BLaER1 (cell line): Measurements from ENCODE around the gene COL10A1.

Experiments used
- H3K27ac ChIP-seq: shearing (Covaris generic); formaldehyde crosslinking; 2 replicates; pipeline ENCODE4 v1.8.1; 2022
- H3K27me3 ChIP-seq: shearing (Covaris generic); formaldehyde crosslinking; 2 replicates; pipeline ENCODE4 v1.8.1; 2022
- H3K36me3 ChIP-seq: shearing (Covaris generic); formaldehyde crosslinking; 2 replicates; pipeline ENCODE4 v1.8.1; 2022
- H3K4me1 ChIP-seq: shearing (Covaris generic); formaldehyde crosslinking; 2 replicates; pipeline ENCODE4 v1.8.1; 2022
- H3K4me2 ChIP-seq: shearing (Covaris generic); formaldehyde crosslinking; 2 replicates; pipeline ENCODE4 v1.8.1; 2022
- H3K4me3 ChIP-seq: shearing (Covaris generic); formaldehyde crosslinking; 2 replicates; pipeline ENCODE4 v1.8.1; 2022
- H3K9ac ChIP-seq: shearing (Covaris generic); formaldehyde crosslinking; 2 replicates; pipeline ENCODE4 v1.8.1; 2022
- H3K9me3 ChIP-seq: shearing (Covaris generic); formaldehyde crosslinking; 2 replicates; pipeline ENCODE4 v1.8.1; 2022
- H4K20me1 ChIP-seq: shearing (Covaris generic); formaldehyde crosslinking; 2 replicates; pipeline ENCODE4 v1.8.1; 2022
- Cebpa-rat ChIP-seq: shearing (Covaris generic); IDR thresholded peaks from 2 replicates; pipeline ENCODE4 v1.8.1; 2022

The COL10A1 gene

GRCh38 chr6:116090251-116090650 lies 35.7 kb downstream of the COL10A1 start:
- Histone ChIP-seq H3K9ac (no peak overlapping the region), H3K9me3 (no peaks in the 10 kb centered on the region; the same call in 1 of the 2 replicates), H3K27ac (no peak overlapping the region), H3K27me3 (no peaks in the 10 kb centered on the region), H3K4me1 (no peaks in the 10 kb centered on the region), H4K20me1 (no peaks in the 10 kb centered on the region), H3K4me2 (no peak overlapping the region), H3K36me3 (no peaks in the 10 kb centered on the region), H3K4me3 (no peak overlapping the region)
- no peak for TF ChIP-seq Cebpa-rat

- no peak for TF ChIP-seq Cebpa-rat
- no peak overlapping the region for H3K4me2 ChIP-seq
- H3K9me3 ChIP-seq, result no peaks in the 10 kb centered on the region; the same call in 1 of the 2 replicates
- H3K27me3 ChIP-seq, result no peaks in the 10 kb centered on the region
- no peak overlapping the region for H3K27ac ChIP-seq
- H3K4me3 ChIP-seq, result no peak overlapping the region
- no peaks in the 10 kb centered on the region for H3K36me3 ChIP-seq
- no peak overlapping the region for H3K9ac ChIP-seq
- H3K4me1 ChIP-seq, result no peaks in the 10 kb centered on the region
- H4K20me1 ChIP-seq, result no peaks in the 10 kb centered on the region
These were observed 37.0 kb downstream of the COL10A1 start for GRCh38 chr6:116088946-116089345.

- no peak overlapping the region for H3K27ac ChIP-seq
- no peaks in the 10 kb centered on the region; the same call in 1 of the 2 replicates for H3K9me3 ChIP-seq
- H3K4me3 ChIP-seq, result no peak overlapping the region
- no peak overlapping the region for H3K9ac ChIP-seq
- TF ChIP-seq Cebpa-rat, result no peak
- no peaks in the 10 kb centered on the region for H3K4me1 ChIP-seq
- no peaks in the 10 kb centered on the region for H4K20me1 ChIP-seq
- no peak overlapping the region for H3K4me2 ChIP-seq
- no peaks in the 10 kb centered on the region for H3K36me3 ChIP-seq
- no peaks in the 10 kb centered on the region for H3K27me3 ChIP-seq
These were observed 38.4 kb downstream of the COL10A1 start for GRCh38 chr6:116087437-116088027.

GRCh38 chr6:116084284-116084683 lies 41.6 kb downstream of the COL10A1 start:
- no peak overlapping the region for H3K9ac ChIP-seq
- H3K27me3 ChIP-seq, result no peaks in the 10 kb centered on the region
- no peaks in the 10 kb centered on the region for H4K20me1 ChIP-seq
- no peak overlapping the region for H3K4me3 ChIP-seq
- no peaks in the 10 kb centered on the region for H3K4me1 ChIP-seq
- no peaks in the 10 kb centered on the region for H3K36me3 ChIP-seq
- no peaks in the 10 kb centered on the region for H3K9me3 ChIP-seq
- no peak for TF ChIP-seq Cebpa-rat
- H3K4me2 ChIP-seq, result no peak overlapping the region
- no peak overlapping the region for H3K27ac ChIP-seq

- Histone ChIP-seq H3K27ac (no peak overlapping the region), H3K36me3 (no peaks in the 10 kb centered on the region), H3K9me3 (no peaks in the 10 kb centered on the region), H3K4me1 (no peaks in the 10 kb centered on the region), H3K27me3 (no peaks in the 10 kb centered on the region), H3K9ac (no peak overlapping the region), H4K20me1 (no peaks in the 10 kb centered on the region), H3K4me2 (no peak overlapping the region), H3K4me3 (no peak overlapping the region)
- TF ChIP-seq Cebpa-rat, result no peak
These were observed 42.9 kb downstream of the COL10A1 start for GRCh38 chr6:116083052-116083451.

GRCh38 chr6:116078945-116079344 lies 47.0 kb downstream of the COL10A1 start:
- H4K20me1 ChIP-seq, result no peaks in the 10 kb centered on the region
- no peak overlapping the region for H3K4me3 ChIP-seq
- H3K36me3 ChIP-seq, result no peaks in the 10 kb centered on the region
- no peak for TF ChIP-seq Cebpa-rat
- H3K9ac ChIP-seq, result no peak overlapping the region
- no peaks in the 10 kb centered on the region for H3K9me3 ChIP-seq
- H3K27ac ChIP-seq, result no peak overlapping the region
- no peaks in the 10 kb centered on the region for H3K27me3 ChIP-seq
- H3K4me2 ChIP-seq, result no peak overlapping the region
- H3K4me1 ChIP-seq, result no peaks in the 10 kb centered on the region

GRCh38 chr6:116078522-116078921 lies 47.4 kb downstream of the COL10A1 start:
- H3K9me3 ChIP-seq, result no peaks in the 10 kb centered on the region
- no peaks in the 10 kb centered on the region for H3K4me1 ChIP-seq
- H4K20me1 ChIP-seq, result no peaks in the 10 kb centered on the region
- no peaks in the 10 kb centered on the region for H3K27me3 ChIP-seq
- no peak overlapping the region for H3K4me2 ChIP-seq
- no peak overlapping the region for H3K27ac ChIP-seq
- no peak overlapping the region for H3K9ac ChIP-seq
- H3K36me3 ChIP-seq, result no peaks in the 10 kb centered on the region
- no peak for TF ChIP-seq Cebpa-rat
- H3K4me3 ChIP-seq, result no peak overlapping the region

- Histone ChIP-seq H3K9me3 (no peaks in the 10 kb centered on the region), H3K9ac (no peak overlapping the region), H3K4me1 (no peaks in the 10 kb centered on the region), H4K20me1 (no peaks in the 10 kb centered on the region), H3K4me3 (no peak overlapping the region), H3K36me3 (no peaks in the 10 kb centered on the region), H3K27ac (no peak overlapping the region), H3K27me3 (no peaks in the 10 kb centered on the region), H3K4me2 (no peak overlapping the region)
- no peak for TF ChIP-seq Cebpa-rat
These were observed 51.1 kb downstream of the COL10A1 start for GRCh38 chr6:116074732-116075390.

GRCh38 chr6:116073765-116074440 lies 52.0 kb downstream of the COL10A1 start:
- no peaks in the 10 kb centered on the region for H3K36me3 ChIP-seq
- no peak overlapping the region for H3K27ac ChIP-seq
- H3K4me1 ChIP-seq, result no peaks in the 10 kb centered on the region
- H3K4me3 ChIP-seq, result no peak overlapping the region
- H3K4me2 ChIP-seq, result no peak overlapping the region
- no peaks in the 10 kb centered on the region for H3K9me3 ChIP-seq
- no peak overlapping the region for H3K9ac ChIP-seq
- H3K27me3 ChIP-seq, result no peaks in the 10 kb centered on the region
- no peaks in the 10 kb centered on the region for H4K20me1 ChIP-seq
- TF ChIP-seq Cebpa-rat, result no peak

GRCh38 chr6:116072368-116072767 lies 53.6 kb downstream of the COL10A1 start:
- H3K4me3 ChIP-seq, result no peak overlapping the region
- H4K20me1 ChIP-seq, result no peaks in the 10 kb centered on the region
- H3K9ac ChIP-seq, result no peak overlapping the region
- H3K9me3 ChIP-seq, result no peaks in the 10 kb centered on the region
- H3K4me2 ChIP-seq, result no peak overlapping the region
- H3K36me3 ChIP-seq, result no peaks in the 10 kb centered on the region
- no peak overlapping the region for H3K27ac ChIP-seq
- H3K27me3 ChIP-seq, result no peaks in the 10 kb centered on the region
- no peak for TF ChIP-seq Cebpa-rat
- H3K4me1 ChIP-seq, result no peaks in the 10 kb centered on the region
